Fibroblast of lung (primary cell): ENCODE measurements around the gene TCF15. TPM values are rescaled to one million over a fixed set of nuclear protein-coding genes. Genes with fewer than 3 reads are reported as not detected.

Experiments used
- DNase-seq, 2 donors: peaks; one replicate each; pipeline versions ENCODE4 v3.0.0 to v3.0.0-alpha.2; 2010; ENCODE audit warnings: low read depth in 2 of 2
- H2AFZ ChIP-seq: 2 replicates; pipeline ENCODE4 v1.5.1; 2012; ENCODE audit warnings: low read length, control low read depth, inconsistent platforms
- H3K27ac ChIP-seq: 2 replicates; pipeline ENCODE4 v1.5.1; 2011; ENCODE audit warnings: low read length, control low read depth; ENCODE audit not compliant: insufficient read depth
- H3K27me3 ChIP-seq: 2 replicates; pipeline ENCODE4 v1.5.1; 2011; ENCODE audit warnings: mild to moderate bottlenecking, low read length; ENCODE audit not compliant: control insufficient read depth, insufficient read depth
- H3K36me3 ChIP-seq: 2 replicates; pipeline ENCODE4 v1.5.1; 2011; ENCODE audit warnings: low read length; ENCODE audit not compliant: control insufficient read depth, insufficient read depth
- H3K4me1 ChIP-seq: 2 replicates; pipeline ENCODE4 v1.5.1; 2011; ENCODE audit warnings: low read length; ENCODE audit not compliant: control insufficient read depth, insufficient read depth; ENCODE audit errors: extremely low read depth
- H3K4me2 ChIP-seq: 2 replicates; pipeline ENCODE4 v1.5.1; 2011; ENCODE audit warnings: low read length, control low read depth; ENCODE audit not compliant: insufficient read depth; ENCODE audit errors: extremely low read depth
- H3K4me3 ChIP-seq, 4 experiments: fragments of 200-600 bp in 1 of 4; sonication (generic) in 1 of 4; replicated peaks in 1 of 4; 2 replicates each; pipeline ENCODE4 v1.5.1; 2011 to 2016; ENCODE audit warnings: low read length in 4 of 4, low read depth in 3 of 4, mild to moderate bottlenecking in 3 of 4, control low read depth in 2 of 4, inconsistent platforms in 1 of 4, mixed read lengths in 1 of 4; ENCODE audit not compliant: insufficient read depth in 1 of 4; ENCODE audit errors: control extremely low read depth in 1 of 4
- H3K79me2 ChIP-seq: 2 replicates; pipeline ENCODE4 v1.5.1; 2012; ENCODE audit warnings: mild to moderate bottlenecking, low read length, inconsistent platforms; ENCODE audit not compliant: control insufficient read depth, insufficient read depth
- H3K9ac ChIP-seq: 2 replicates; pipeline ENCODE4 v1.5.1; 2011; ENCODE audit warnings: mild to moderate bottlenecking, low read length, control low read depth; ENCODE audit not compliant: insufficient read depth
- H3K9me3 ChIP-seq: 2 replicates; pipeline ENCODE4 v1.5.1; 2012; ENCODE audit warnings: low read depth, low read length; ENCODE audit not compliant: control insufficient read depth, insufficient read depth
- H4K20me1 ChIP-seq: 2 replicates; pipeline ENCODE4 v1.5.1; 2011; ENCODE audit warnings: low read length; ENCODE audit not compliant: control insufficient read depth, insufficient read depth; ENCODE audit errors: extremely low read depth
- CTCF ChIP-seq, 2 donors: IDR thresholded peaks in 1 of 2; conservative IDR thresholded peaks in 1 of 2; 1 replicate in 1 of 2; 2 replicates in 1 of 2; pipeline ENCODE4 v1.5.1; 2011 to 2012; ENCODE audit warnings: low read length in 2 of 2, control low read depth in 1 of 2, inconsistent platforms in 1 of 2, low read depth in 1 of 2, mild to moderate bottlenecking in 1 of 2
- EZH2 ChIP-seq: IDR thresholded peaks from 2 replicates; pipeline ENCODE4 v1.5.1; 2012; ENCODE audit warnings: low read length, control low read depth, mild to moderate bottlenecking; ENCODE audit errors: missing control alignments
- polyA plus RNA-seq, 2 donors: library from polyadenylated mRNA; depleted of rRNA in 1 of 2; stranded (reverse) in 1 of 2; unstranded in 1 of 2; fragments of >200 nt; gene quantifications; 2 replicates each; pipeline ENCODE4 v1.2.1, GENCODE V29; 2011 to 2012; ENCODE audit warnings: missing spikeins in 1 of 2
- total RNA-seq: library from RNA; depleted of rRNA; stranded (reverse); fragments of >200 nt; gene quantifications from 2 replicates; pipeline ENCODE4 v1.2.1, GENCODE V29; 2014

Gene TCF15
- total and polyA plus RNA-seq, 2 donors (not counting 1 experiment from before 2014, with no cell fraction given): not detected

- no peak overlapping the region for H3K4me3 ChIP-seq
- no peak overlapping the region for H3K4me2 ChIP-seq
- no peaks in the 10 kb centered on the region for H3K9me3 ChIP-seq
- H3K27ac ChIP-seq: no peak overlapping the region
- no peak for DNase-seq
- no peaks in the 10 kb centered on the region for H3K79me2 ChIP-seq
- H2AFZ ChIP-seq: no peak overlapping the region
- H3K36me3 ChIP-seq: no peaks in the 10 kb centered on the region
- no peaks in the 10 kb centered on the region for H3K4me1 ChIP-seq
- H3K27me3 ChIP-seq: peaks cover under 1% of the 10 kb centered on the region
- H3K9ac ChIP-seq: no peak overlapping the region
- no peak for TF ChIP-seq EZH2
- TF ChIP-seq CTCF (conservative IDR thresholded peaks at IDR 0.05 in 1 of 2, IDR thresholded peaks at IDR 0.05 in 1 of 2; ENCODE audit: low read depth in 1 of 2, low read length in 2 of 2): no peak
- H4K20me1 ChIP-seq: no peaks in the 10 kb centered on the region
Measured at GRCh38 chr20:595330-596308, 14.5 kb downstream of the TCF15 start.

GRCh38 chr20:592506-592905 is 17.6 kb downstream of the TCF15 start:
- no peak for TF ChIP-seq CTCF (conservative IDR thresholded peaks at IDR 0.05 in 1 of 2, IDR thresholded peaks at IDR 0.05 in 1 of 2; ENCODE audit: low read depth in 1 of 2, low read length in 2 of 2)
- TF ChIP-seq EZH2: no peak
- H3K79me2 ChIP-seq: no peaks in the 10 kb centered on the region

GRCh38 chr20:591941-592340 is 18.2 kb downstream of the TCF15 start:
- TF ChIP-seq CTCF (conservative IDR thresholded peaks at IDR 0.05 in 1 of 2, IDR thresholded peaks at IDR 0.05 in 1 of 2; ENCODE audit: low read depth in 1 of 2, low read length in 2 of 2): no peak
- TF ChIP-seq EZH2: no peak
- no peaks in the 10 kb centered on the region for H4K20me1 ChIP-seq
- DNase-seq: no peak
- H3K4me3 ChIP-seq: no peak overlapping the region
- no peaks in the 10 kb centered on the region for H3K36me3 ChIP-seq
- no peak overlapping the region for H2AFZ ChIP-seq
- H3K27ac ChIP-seq: no peak overlapping the region
- H3K27me3 ChIP-seq: peaks cover 3% of the 10 kb centered on the region
- no peaks in the 10 kb centered on the region for H3K79me2 ChIP-seq
- H3K9me3 ChIP-seq: no peaks in the 10 kb centered on the region
- H3K4me2 ChIP-seq: no peak overlapping the region
- H3K4me1 ChIP-seq: no peaks in the 10 kb centered on the region
- no peak overlapping the region for H3K9ac ChIP-seq

More at GRCh38 chr20:592506-592905, 17.6 kb downstream of the TCF15 start:
- no peaks in the 10 kb centered on the region for H3K36me3 ChIP-seq
- no peak for DNase-seq
- H3K4me3 ChIP-seq: no peak overlapping the region
- H2AFZ ChIP-seq: no peak overlapping the region
- H4K20me1 ChIP-seq: no peaks in the 10 kb centered on the region
- no peak overlapping the region for H3K9ac ChIP-seq
- no peaks in the 10 kb centered on the region for H3K9me3 ChIP-seq
- no peaks in the 10 kb centered on the region for H3K4me1 ChIP-seq
- H3K27me3 ChIP-seq: peaks cover 3% of the 10 kb centered on the region
- no peak overlapping the region for H3K4me2 ChIP-seq
- H3K27ac ChIP-seq: no peak overlapping the region
